Astrocyte of the cerebellum (primary cell): ENCODE results near the gene MCM3AP.

Experiments used
- DNase-seq: peaks from one replicate; pipeline ENCODE4 v3.0.0-alpha.2; 2011; ENCODE audit warnings: low read depth
- H3K4me3 ChIP-seq: 2 replicates; pipeline ENCODE4 v1.5.1; 2011; ENCODE audit warnings: mild to moderate bottlenecking, low read depth, low read length, moderate library complexity
- in situ Hi-C: cut with HindIII; loops from 2 replicates; pipeline ENCODE4 v1.10.0; 2017; ENCODE audit warnings: low sequenced_read_pairs
- TF ChIP-seq, protein P1 (sequence below): IDR thresholded peaks from 2 replicates; pipeline ENCODE4 v1.5.1; 2012; ENCODE audit warnings: low read length, low read depth, moderate library complexity, mild to moderate bottlenecking; ENCODE audit errors: missing control alignments

Gene MCM3AP

DNA sequence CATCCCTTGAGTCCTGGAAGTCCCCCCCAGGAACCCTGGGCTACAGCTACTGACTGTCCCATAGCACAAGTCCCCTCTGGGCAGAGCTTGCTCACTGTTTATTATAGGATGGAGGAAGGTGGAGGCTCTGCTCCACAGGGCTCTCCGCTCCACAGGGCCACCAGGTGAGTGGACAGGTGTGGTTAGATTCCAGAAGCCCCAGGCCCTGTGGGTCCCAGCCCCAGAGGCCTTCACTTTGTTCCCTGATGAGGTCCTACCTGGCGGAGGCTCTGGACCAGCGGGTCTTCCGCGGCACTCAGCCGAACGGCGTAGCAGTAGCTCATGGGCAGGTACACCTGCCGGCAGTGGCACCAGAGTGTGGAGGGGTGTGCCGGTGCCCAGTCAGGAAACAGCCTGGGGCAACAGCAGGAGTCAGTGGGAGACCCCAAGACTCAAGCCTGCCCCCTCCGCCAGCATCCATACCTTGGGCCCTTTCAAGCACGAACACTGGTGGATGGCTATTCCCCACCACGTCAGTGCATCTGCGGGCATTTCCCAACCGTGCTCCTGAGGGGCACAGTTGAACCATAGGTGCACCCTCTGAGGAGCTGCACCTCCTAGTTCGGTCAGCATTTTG lies 69.2 kb downstream of the MCM3AP start:
- in situ Hi-C loops, result no loop called here
- TF ChIP-seq, protein P1, sequence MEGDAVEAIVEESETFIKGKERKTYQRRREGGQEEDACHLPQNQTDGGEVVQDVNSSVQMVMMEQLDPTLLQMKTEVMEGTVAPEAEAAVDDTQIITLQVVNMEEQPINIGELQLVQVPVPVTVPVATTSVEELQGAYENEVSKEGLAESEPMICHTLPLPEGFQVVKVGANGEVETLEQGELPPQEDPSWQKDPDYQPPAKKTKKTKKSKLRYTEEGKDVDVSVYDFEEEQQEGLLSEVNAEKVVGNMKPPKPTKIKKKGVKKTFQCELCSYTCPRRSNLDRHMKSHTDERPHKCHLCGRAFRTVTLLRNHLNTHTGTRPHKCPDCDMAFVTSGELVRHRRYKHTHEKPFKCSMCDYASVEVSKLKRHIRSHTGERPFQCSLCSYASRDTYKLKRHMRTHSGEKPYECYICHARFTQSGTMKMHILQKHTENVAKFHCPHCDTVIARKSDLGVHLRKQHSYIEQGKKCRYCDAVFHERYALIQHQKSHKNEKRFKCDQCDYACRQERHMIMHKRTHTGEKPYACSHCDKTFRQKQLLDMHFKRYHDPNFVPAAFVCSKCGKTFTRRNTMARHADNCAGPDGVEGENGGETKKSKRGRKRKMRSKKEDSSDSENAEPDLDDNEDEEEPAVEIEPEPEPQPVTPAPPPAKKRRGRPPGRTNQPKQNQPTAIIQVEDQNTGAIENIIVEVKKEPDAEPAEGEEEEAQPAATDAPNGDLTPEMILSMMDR, result no peak
- no peak overlapping the region for H3K4me3 ChIP-seq
- DNase-seq, result no peak

GRCh38 chr21:46215436-46216131 lies 69.8 kb downstream of the MCM3AP start:
- in situ Hi-C loops, result no loop called here
- no peak overlapping the region for H3K4me3 ChIP-seq
- TF ChIP-seq, protein P1, result no peak
- no peak for DNase-seq

- in situ Hi-C loops, result no loop called here
- DNase-seq, result no peak
- no peak overlapping the region for H3K4me3 ChIP-seq
- TF ChIP-seq, protein P1, result no peak
Measured at GRCh38 chr21:46214478-46215340, 70.7 kb downstream of the MCM3AP start.

GRCh38 chr21:46213620-46214286 lies 71.7 kb downstream of the MCM3AP start:
- in situ Hi-C loops, result no loop called here
- TF ChIP-seq, protein P1, result no peak
- DNase-seq, result no peak
- H3K4me3 ChIP-seq, result no peak overlapping the region

DNA sequence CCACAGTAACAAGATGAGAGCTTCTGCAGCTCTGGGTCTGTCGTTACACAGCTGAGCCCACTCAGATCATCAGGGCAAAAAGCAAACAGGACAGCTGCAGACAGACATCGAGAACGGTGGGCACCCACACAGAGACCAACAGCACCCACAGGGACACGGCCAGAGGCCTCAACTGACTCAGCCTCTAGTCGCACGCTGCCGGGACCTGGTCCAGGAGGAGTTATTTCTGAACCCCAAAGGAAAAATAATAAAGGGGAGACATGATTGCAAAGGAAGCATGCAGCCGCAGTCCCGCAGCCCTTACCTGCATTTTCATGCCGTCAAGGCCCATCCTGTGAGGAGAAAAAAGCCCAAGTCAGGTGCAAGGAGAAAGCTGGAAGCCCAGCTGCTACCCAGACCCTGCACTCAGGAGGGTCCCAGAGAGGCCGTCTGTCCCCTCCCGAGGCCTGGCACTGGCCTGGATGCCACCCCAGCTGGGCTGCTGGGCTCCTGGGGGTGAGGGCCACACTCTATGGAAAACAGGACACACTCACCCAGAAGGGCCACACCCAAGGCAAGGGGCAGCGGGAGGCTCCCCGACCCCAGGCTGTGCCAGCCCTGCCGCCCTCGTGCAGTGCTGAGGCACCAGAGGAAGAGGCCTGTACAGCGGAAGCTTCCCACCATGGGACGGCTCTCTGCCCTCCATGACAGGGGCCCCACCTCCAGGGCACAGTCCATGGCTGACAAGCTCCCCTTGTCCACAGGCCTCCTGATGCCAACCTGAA lies 72.5 kb downstream of the MCM3AP start:
- H3K4me3 ChIP-seq, result no peak overlapping the region
- DNase-seq, result no peak
- in situ Hi-C loops, result no loop called here
- TF ChIP-seq, protein P1, result no peak
